NCI-H82 treated with DMSO at 0.1 percent for 48 hours (cell line): ENCODE measurements around the gene TRAPPC2L.

ENCODE experiments used
- DNase-seq: peaks from one replicate; lab custom pipeline; 2025; ENCODE audit not compliant: unreplicated experiment; lab: John Stamatoyannopoulos, UW

The TRAPPC2L gene

GRCh38 chr16:88839026-88839529, 17.8 kb upstream of the TRAPPC2L start:
- no peak for DNase-seq

- no peak for DNase-seq
Observed at GRCh38 chr16:88839745-88840599, 17.0 kb upstream of the TRAPPC2L start.

GRCh38 chr16:88840600-88841215, 16.2 kb upstream of the TRAPPC2L start:
- DNase-seq, result no peak

- no peak for DNase-seq
Observed at GRCh38 chr16:88841521-88842307, 15.2 kb upstream of the TRAPPC2L start.

- DNase-seq, result no peak
Observed at GRCh38 chr16:88842308-88842756, 14.6 kb upstream of the TRAPPC2L start.

- no peak for DNase-seq
Observed at GRCh38 chr16:88842806-88843205, 14.1 kb upstream of the TRAPPC2L start.

- DNase-seq, result no peak
Observed at GRCh38 chr16:88843256-88843655, 13.7 kb upstream of the TRAPPC2L start.

GRCh38 chr16:88844419-88845036, 12.4 kb upstream of the TRAPPC2L start:
- DNase-seq, result no peak

- no peak for DNase-seq
Observed at GRCh38 chr16:88846088-88846487, 10.8 kb upstream of the TRAPPC2L start.

- DNase-seq, result no peak
Observed at GRCh38 chr16:88847654-88848053, 9.3 kb upstream of the TRAPPC2L start.

- DNase-seq, result no peak
Observed at GRCh38 chr16:88848557-88848956, 8.4 kb upstream of the TRAPPC2L start.

GRCh38 chr16:88850531-88851199, 6.3 kb upstream of the TRAPPC2L start:
- no peak for DNase-seq

- no peak for DNase-seq
Observed at GRCh38 chr16:88851616-88852015, 5.3 kb upstream of the TRAPPC2L start.

- no peak for DNase-seq
Observed at GRCh38 chr16:88853325-88853941, 3.5 kb upstream of the TRAPPC2L start.

- DNase-seq, result no peak
Observed at GRCh38 chr16:88854306-88855111, 2.4 kb upstream of the TRAPPC2L start.

GRCh38 chr16:88855176-88855575, 1.8 kb upstream of the TRAPPC2L start:
- DNase-seq, result no peak

GRCh38 chr16:88855736-88856121, 1.2 kb upstream of the TRAPPC2L start:
- DNase-seq, result no peak

- no peak for DNase-seq
Observed at GRCh38 chr16:88856122-88856827, 652 bp upstream of the TRAPPC2L start.
